ENCODE data around the gene IGFBP2. TPM values are rescaled to one million over a fixed set of nuclear protein-coding genes. Genes with fewer than 3 reads are reported as not detected.
A peak's percentile ranks its signal among the peaks of the same experiment; 100 is the strongest.

IGFBP2 gene
- total and polyA plus RNA-seq, 2 experiments from 2014 or later, result 5.6 to 40.1 TPM

DNA sequence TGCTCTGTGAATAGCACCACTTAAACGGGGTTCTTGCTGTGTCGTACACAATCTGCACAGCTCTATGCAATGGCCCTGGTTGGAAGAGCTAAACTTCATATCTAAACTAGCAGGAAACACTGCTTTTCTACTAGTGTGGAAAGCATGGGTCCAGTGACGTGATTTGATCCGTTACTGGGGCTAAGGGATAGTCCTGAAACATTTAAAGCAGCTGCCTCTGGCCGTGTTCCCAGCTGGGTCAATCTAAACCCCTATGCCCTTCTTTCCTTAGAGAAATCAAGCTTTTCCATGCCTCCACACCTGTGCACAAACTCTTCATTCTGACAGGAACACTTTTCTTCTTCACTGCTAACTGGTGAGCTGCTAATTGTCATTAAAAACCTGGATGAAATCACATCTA lies 67.6 kb downstream of the IGFBP2 start:
- Histone ChIP-seq H3K4me1 (ENCODE audit: insufficient read depth) (0 out of 2 replicates have a peak, but pooled peaks cover 5% of the 10 kb centered on the region), H3K36me3 (ENCODE audit: low read depth) (no peaks in the 10 kb centered on the region), H3K27me3 (replicated peaks; ENCODE audit: insufficient read depth) (no peaks in the 10 kb centered on the region), H4K20me1 (ENCODE audit: insufficient read depth) (no peaks in the 10 kb centered on the region), H3K27ac (no peak overlapping the region), H3K4me3 (no peak overlapping the region), H3K9me3 (ENCODE audit: low read depth) (no peaks in the 10 kb centered on the region), H2AFZ (no peak overlapping the region), H3F3A (ENCODE audit: insufficient read depth) (peaks cover 9% of the 10 kb centered on the region), H3K9me2 (ENCODE audit: insufficient read depth) (no peaks in the 10 kb centered on the region), H3K79me2 (ENCODE audit: insufficient read depth) (no peaks in the 10 kb centered on the region), H3K4me2 (ENCODE audit: unreplicated experiment) (no peak overlapping the region), H3K9ac (no peak overlapping the region)
- in situ Hi-C loops (cut with MboI), result loop anchor here (10.0 kb wide), 1 partner anchor 464 kb away; no protein-coding TSS in a partner anchor
- TF ChIP-seq EZH2 (IDR thresholded peaks at IDR 0.05; ENCODE audit: insufficient read depth, poor library complexity, severe bottlenecking), result no peak
- TF ChIP-seq EZH2phosphoT487 (IDR thresholded peaks at IDR 0.05; ENCODE audit: insufficient read depth, low read depth), result no peak
- no peak for DNase-seq
- 54 to 60% methylated on average over 5 of the region's 5 CpGs for WGBS, 2 experiments (ENCODE audit: low coverage in 1 of 2, low lambda C conversion rate in 2 of 2, missing lambda C conversion rate in 2 of 2)

DNA sequence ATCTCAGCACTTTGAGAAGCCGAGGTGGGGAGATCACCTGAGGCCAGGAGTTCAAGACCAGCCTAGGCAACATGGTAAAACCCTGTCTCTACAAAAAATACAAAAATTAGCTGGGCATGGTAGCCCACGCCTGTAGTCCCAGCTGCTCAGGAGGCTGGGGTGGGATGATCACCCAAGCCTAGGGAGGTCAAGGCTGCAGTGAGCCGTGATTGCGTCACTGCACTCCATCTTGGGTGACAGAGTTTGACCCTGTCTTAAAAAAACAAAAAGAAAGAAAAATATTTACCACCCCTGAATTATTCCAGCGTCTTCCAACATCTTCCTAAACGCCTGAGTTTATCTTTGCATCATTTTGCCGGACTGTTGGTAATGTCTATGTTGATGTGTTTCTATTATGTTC lies 68.3 kb downstream of the IGFBP2 start:
- no peak overlapping the region for H3K9ac ChIP-seq
- no peaks in the 10 kb centered on the region for H3K9me2 ChIP-seq (ENCODE audit: insufficient read depth)
- 88 to 91% methylated on average over 7 of the region's 7 CpGs for WGBS, 2 experiments (ENCODE audit: low coverage in 1 of 2, low lambda C conversion rate in 2 of 2, missing lambda C conversion rate in 2 of 2)
- no peaks in the 10 kb centered on the region for H3K9me3 ChIP-seq (ENCODE audit: low read depth)
- H3K27me3 ChIP-seq (replicated peaks; ENCODE audit: insufficient read depth), result no peaks in the 10 kb centered on the region
- 0 out of 2 replicates have a peak, but pooled peaks cover 5% of the 10 kb centered on the region for H3K4me1 ChIP-seq (ENCODE audit: insufficient read depth)
- in situ Hi-C loops (cut with MboI), result loop anchor here (10.0 kb wide), 1 partner anchor 463 kb away; no protein-coding TSS in a partner anchor
- H4K20me1 ChIP-seq (ENCODE audit: insufficient read depth), result no peaks in the 10 kb centered on the region
- no peaks in the 10 kb centered on the region for H3K36me3 ChIP-seq (ENCODE audit: low read depth)
- H3F3A ChIP-seq (ENCODE audit: insufficient read depth), result peaks cover under 1% of the 10 kb centered on the region; the same call in 1 of the 2 replicates
- TF ChIP-seq EZH2phosphoT487 (IDR thresholded peaks at IDR 0.05; ENCODE audit: insufficient read depth, low read depth), result no peak
- no peak for TF ChIP-seq EZH2 (IDR thresholded peaks at IDR 0.05; ENCODE audit: insufficient read depth, poor library complexity, severe bottlenecking)
- H3K4me3 ChIP-seq, result no peak overlapping the region
- no peaks in the 10 kb centered on the region for H3K79me2 ChIP-seq (ENCODE audit: insufficient read depth)
- DNase-seq, result no peak
- no peak overlapping the region for H2AFZ ChIP-seq
- H3K4me2 ChIP-seq (ENCODE audit: unreplicated experiment), result no peak overlapping the region
- H3K27ac ChIP-seq, result no peak overlapping the region

DNA sequence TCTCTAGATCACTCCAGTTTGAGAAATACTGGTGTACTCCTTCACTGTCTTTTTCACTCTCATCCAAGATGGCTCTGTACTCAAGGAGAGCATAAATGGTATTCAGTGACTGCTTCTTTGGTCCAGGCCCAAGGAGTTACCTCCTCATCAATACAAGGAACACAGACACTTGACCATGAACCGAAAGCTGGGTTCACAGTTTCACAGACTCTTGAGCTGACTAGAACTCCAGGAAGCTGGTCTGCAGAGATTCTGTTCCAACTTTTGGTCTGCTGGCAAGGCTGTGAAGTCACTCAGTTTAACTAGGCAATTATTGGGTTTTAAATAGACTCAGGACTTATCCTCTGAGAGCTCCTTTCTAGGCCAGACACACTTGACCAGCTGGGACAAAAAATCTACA lies 69.5 kb downstream of the IGFBP2 start:
- no peak overlapping the region for H3K27ac ChIP-seq
- no peaks in the 10 kb centered on the region for H3K27me3 ChIP-seq (replicated peaks; ENCODE audit: insufficient read depth)
- no peaks in the 10 kb centered on the region for H3K79me2 ChIP-seq (ENCODE audit: insufficient read depth)
- no peaks in the 10 kb centered on the region for H3K9me3 ChIP-seq (ENCODE audit: low read depth)
- TF ChIP-seq EZH2 (IDR thresholded peaks at IDR 0.05; ENCODE audit: insufficient read depth, poor library complexity, severe bottlenecking) (no peak), EZH2phosphoT487 (IDR thresholded peaks at IDR 0.05; ENCODE audit: insufficient read depth, low read depth) (no peak)
- no peaks in the 10 kb centered on the region for H4K20me1 ChIP-seq (ENCODE audit: insufficient read depth)
- 48 to 62% methylated on average over 1 of the region's 1 CpG for WGBS, 2 experiments (ENCODE audit: low coverage in 1 of 2, low lambda C conversion rate in 2 of 2, missing lambda C conversion rate in 2 of 2)
- no peak overlapping the region for H3K4me2 ChIP-seq (ENCODE audit: unreplicated experiment)
- H2AFZ ChIP-seq, result no peak overlapping the region
- no peaks in the 10 kb centered on the region for H3K9me2 ChIP-seq (ENCODE audit: insufficient read depth)
- H3K4me1 ChIP-seq (ENCODE audit: insufficient read depth), result 0 out of 2 replicates have a peak, but pooled peaks cover 5% of the 10 kb centered on the region
- no peaks in the 10 kb centered on the region for H3K36me3 ChIP-seq (ENCODE audit: low read depth)
- in situ Hi-C loops (cut with MboI), result loop anchor here (10.0 kb wide), 1 partner anchor 462 kb away; no protein-coding TSS in a partner anchor
- DNase-seq, result no peak
- H3F3A ChIP-seq (ENCODE audit: insufficient read depth), result no peaks in the 10 kb centered on the region
- no peak overlapping the region for H3K4me3 ChIP-seq
- H3K9ac ChIP-seq, result no peak overlapping the region

DNA sequence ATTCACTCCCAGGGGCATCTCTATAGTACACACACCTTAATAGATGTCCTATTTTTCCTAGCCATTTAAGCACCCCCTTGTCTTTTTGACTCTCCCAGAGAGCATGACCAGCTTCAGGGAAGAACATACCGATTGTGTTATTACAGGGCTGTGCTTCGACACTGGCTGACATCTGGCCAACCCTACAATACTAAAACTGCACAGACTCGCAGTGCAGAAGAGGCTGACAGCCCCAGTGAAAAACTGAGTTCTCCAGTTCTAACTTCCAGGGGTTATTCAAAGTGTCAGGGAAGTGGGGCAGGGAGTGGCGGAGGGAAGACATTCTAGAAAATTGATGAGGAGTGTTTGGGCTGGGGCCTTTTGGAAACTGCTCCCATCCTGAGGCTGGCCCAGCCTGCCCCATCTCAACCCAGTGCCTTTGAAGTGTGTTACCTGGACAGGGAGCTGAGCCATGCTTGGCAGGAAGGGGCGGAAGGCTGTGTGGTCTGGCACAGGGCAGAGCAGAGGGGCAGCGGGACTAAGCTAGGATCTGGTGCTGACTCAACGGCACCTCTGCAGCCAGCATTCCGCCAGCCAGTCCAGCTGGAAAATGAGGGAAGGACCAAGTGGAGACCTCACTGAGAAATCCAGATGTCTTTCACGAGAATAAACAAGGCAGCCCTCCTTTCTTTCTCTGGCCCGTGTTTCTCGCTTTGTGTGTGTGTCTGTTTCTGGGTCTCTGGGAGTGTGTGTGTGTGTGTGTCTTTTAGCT lies 77.5 kb downstream of the IGFBP2 start:
- no peaks in the 10 kb centered on the region for H3K9me2 ChIP-seq (ENCODE audit: insufficient read depth)
- peak overlapping the region; percentile 48 for H3K4me2 ChIP-seq (ENCODE audit: unreplicated experiment)
- H3K4me3 ChIP-seq, result 0 out of 2 replicates have a peak overlapping the region, but pooled peaks have one; percentile 16
- H3K9ac ChIP-seq, result no peak overlapping the region
- in situ Hi-C loops (cut with MboI), result no loop called here
- TF ChIP-seq EZH2 (IDR thresholded peaks at IDR 0.05; ENCODE audit: insufficient read depth, poor library complexity, severe bottlenecking), result no peak
- no peak for TF ChIP-seq EZH2phosphoT487 (IDR thresholded peaks at IDR 0.05; ENCODE audit: insufficient read depth, low read depth)
- H3K4me1 ChIP-seq (ENCODE audit: insufficient read depth), result peaks cover 28% of the 10 kb centered on the region
- H3F3A ChIP-seq (ENCODE audit: insufficient read depth), result peaks cover 6% of the 10 kb centered on the region
- H2AFZ ChIP-seq, result peak overlapping the region; percentile 48
- 24 to 33% methylated on average over 11 of the region's 11 CpGs for WGBS, 2 experiments (ENCODE audit: low coverage in 1 of 2, low lambda C conversion rate in 2 of 2, missing lambda C conversion rate in 2 of 2)
- no peaks in the 10 kb centered on the region for H4K20me1 ChIP-seq (ENCODE audit: insufficient read depth)
- H3K79me2 ChIP-seq (ENCODE audit: insufficient read depth), result no peaks in the 10 kb centered on the region
- DNase-seq, result peak; percentile 73
- H3K9me3 ChIP-seq (ENCODE audit: low read depth), result no peaks in the 10 kb centered on the region
- H3K27ac ChIP-seq, result no peak overlapping the region
- no peaks in the 10 kb centered on the region for H3K36me3 ChIP-seq (ENCODE audit: low read depth)
- H3K27me3 ChIP-seq (replicated peaks; ENCODE audit: insufficient read depth), result no peaks in the 10 kb centered on the region
